ENCODE results near the gene ZNF212.
"Not testable (repeated sequence)": the region's sequence is repeated elsewhere in the genome, so short reads cannot be mapped to it uniquely, and the experiment has no call there.

The ZNF212 gene

GRCh38 chr7:149255174-149255573, 15.7 kb downstream of the ZNF212 start:
- DNase-seq, result peak; percentile 62

- no peak for DNase-seq
Observed at GRCh38 chr7:149256568-149256967, 17.1 kb downstream of the ZNF212 start.

GRCh38 chr7:149257146-149257545, 17.7 kb downstream of the ZNF212 start:
- DNase-seq, result no peak

GRCh38 chr7:149261316-149261828, 21.9 kb downstream of the ZNF212 start:
- DNase-seq, result peak; percentile 14

GRCh38 chr7:149261829-149262617, 22.6 kb downstream of the ZNF212 start, which contains the start of gene ZNF783:
TSS of gene ZNF783 (plus strand) at chr7:149262196. CDS start at chr7:149262334, 138 bp downstream.
- DNase-seq, result peak; percentile 63

- no peak for DNase-seq
Observed at GRCh38 chr7:149266451-149266850, 27.0 kb downstream of the ZNF212 start.

GRCh38 chr7:149267733-149268132, 28.3 kb downstream of the ZNF212 start:
- no peak for DNase-seq

- DNase-seq, result not testable (repeated sequence)
Observed at GRCh38 chr7:149274424-149274823, 35.0 kb downstream of the ZNF212 start.

GRCh38 chr7:149277871-149278270, 38.4 kb downstream of the ZNF212 start:
- DNase-seq, result no peak

- DNase-seq, result no peak
Observed at GRCh38 chr7:149278396-149278795, 38.9 kb downstream of the ZNF212 start.

- DNase-seq, result no peak
Observed at GRCh38 chr7:149279111-149279743, 39.8 kb downstream of the ZNF212 start.

GRCh38 chr7:149280151-149280550, 40.7 kb downstream of the ZNF212 start:
- no peak for DNase-seq

GRCh38 chr7:149280661-149281507, 41.4 kb downstream of the ZNF212 start:
- no peak for DNase-seq

- no peak for DNase-seq
Observed at GRCh38 chr7:149281508-149282330, 42.3 kb downstream of the ZNF212 start.

- DNase-seq, result no peak
Observed at GRCh38 chr7:149282331-149282655, 42.8 kb downstream of the ZNF212 start.

- no peak for DNase-seq
Observed at GRCh38 chr7:149283321-149283720, 43.9 kb downstream of the ZNF212 start.

- DNase-seq, result no peak
Observed at GRCh38 chr7:149284343-149284742, 44.9 kb downstream of the ZNF212 start.

- peak; percentile 95 for DNase-seq
Observed at GRCh38 chr7:149284850-149285585, 45.6 kb downstream of the ZNF212 start.

GRCh38 chr7:149285603-149286002, 46.2 kb downstream of the ZNF212 start:
- DNase-seq, result peak; percentile 2

GRCh38 chr7:149286811-149287400, 47.5 kb downstream of the ZNF212 start:
- DNase-seq, result no peak

GRCh38 chr7:149287622-149288021, 48.2 kb downstream of the ZNF212 start:
- DNase-seq, result no peak

All from NCI-H2171 treated with DMSO at 0.1 percent for 48 hours (cell line).